H1 (cell line): ENCODE measurements around the gene CASK. TPM values are rescaled to one million over a fixed set of nuclear protein-coding genes. Genes with fewer than 3 reads are reported as not detected.

ENCODE experiments used
- CTCF ChIA-PET: fragments of 300-600 bp; sonication (Branson Sonifier 250); formaldehyde crosslinking; loops from one replicate; lab custom pipeline; 2021; ENCODE audit not compliant: partially characterized antibody; lab: Charles Lee
- POLR2A ChIA-PET: fragments of 300-600 bp; sonication (Branson Sonifier 250); formaldehyde crosslinking; loops from one replicate; lab custom pipeline; 2021; ENCODE audit warnings: inconsistent platforms; ENCODE audit not compliant: partially characterized antibody; lab: Charles Lee
- DNase-seq, 2 experiments: peaks; one replicate each; pipeline versions ENCODE4 v3.0.0 to v3.0.0-alpha.2; 2010 to 2022; ENCODE audit warnings: low spot score in 2 of 2, low read depth in 1 of 2, mixed read lengths in 1 of 2
- FAIRE-seq: peaks from 2 replicates; lab custom pipeline; 2011; peaks lifted over from hg19 to GRCh38; lab: Jason Lieb, UNC
- H2AFZ ChIP-seq: 2 replicates; pipeline ENCODE4 v1.8.1; 2012; ENCODE audit warnings: low read length, inconsistent platforms
- H2AK5ac ChIP-seq: 2 replicates; pipeline ENCODE4 v1.6.1; 2013; ENCODE audit warnings: low read depth, low read length
- H2BK120ac ChIP-seq: replicated peaks from 2 replicates; pipeline ENCODE3; 2013; ENCODE audit warnings: low read depth, low read length, inconsistent platforms
- H2BK12ac ChIP-seq: 2 replicates; pipeline ENCODE4 v1.6.1; 2013; ENCODE audit warnings: low read depth, low read length
- H2BK15ac ChIP-seq: 2 replicates; pipeline ENCODE4 v1.6.1; 2013; ENCODE audit warnings: low read length
- H2BK20ac ChIP-seq: 2 replicates; pipeline ENCODE4 v1.6.1; 2013; ENCODE audit warnings: low read length
- H2BK5ac ChIP-seq: 2 replicates; pipeline ENCODE4 v1.6.1; 2013; ENCODE audit warnings: low read depth, low read length
- H3K14ac ChIP-seq: 2 replicates; pipeline ENCODE4 v1.6.1; 2013; ENCODE audit warnings: inconsistent platforms; ENCODE audit not compliant: insufficient read length
- H3K18ac ChIP-seq: 2 replicates; pipeline ENCODE4 v1.6.1; 2013; ENCODE audit warnings: low read length; ENCODE audit errors: extremely low read depth
- H3K23ac ChIP-seq: 2 replicates; pipeline ENCODE4 v1.6.1; 2013; ENCODE audit warnings: inconsistent platforms; ENCODE audit not compliant: insufficient read length
- H3K23me2 ChIP-seq: 2 replicates; pipeline ENCODE4 v1.6.1; 2013; ENCODE audit warnings: low read depth, low read length
- H3K27ac ChIP-seq: 2 replicates; pipeline ENCODE4 v1.6.1; 2011; ENCODE audit warnings: low read depth, low read length, inconsistent platforms
- H3K27me3 ChIP-seq, 4 experiments: replicated peaks in 1 of 4; 1 replicate in 1 of 4; 2 replicates in 3 of 4; pipeline versions ENCODE4 v1.6.1 to v1.8.1; 2011 to 2013; ENCODE audit warnings: low read length in 3 of 4, mild to moderate bottlenecking in 3 of 4, inconsistent platforms in 2 of 4, mixed read lengths in 2 of 4, moderate library complexity in 1 of 4; ENCODE audit not compliant: control insufficient read depth in 3 of 4, insufficient read depth in 3 of 4; ENCODE audit errors: extremely low read depth in 1 of 4
- H3K36me3 ChIP-seq, 4 experiments: 2 replicates each; pipeline versions ENCODE4 v1.6.1 to v1.8.1; 2011 to 2013; ENCODE audit warnings: mild to moderate bottlenecking in 4 of 4, low read length in 3 of 4, moderate library complexity in 2 of 4, control low read depth in 1 of 4, inconsistent platforms in 1 of 4; ENCODE audit not compliant: insufficient read depth in 4 of 4, control insufficient read depth in 2 of 4
- H3K4ac ChIP-seq: replicated peaks from 2 replicates; pipeline ENCODE3; 2013; ENCODE audit warnings: low read length, low read depth, mixed read lengths, inconsistent platforms; ENCODE audit not compliant: insufficient read length
- H3K4me1 ChIP-seq, 4 experiments: replicated peaks in 1 of 4; 1 replicate in 1 of 4; 2 replicates in 3 of 4; pipeline versions ENCODE4 v1.6.1 to v1.8.1; 2011 to 2013; ENCODE audit warnings: low read length in 3 of 4, inconsistent platforms in 2 of 4, mixed read lengths in 1 of 4; ENCODE audit not compliant: insufficient read depth in 4 of 4, control insufficient read depth in 3 of 4
- H3K4me2 ChIP-seq, 2 experiments: 2 replicates each; pipeline versions ENCODE4 v1.6.1 to v1.8.1; 2011 to 2013; ENCODE audit warnings: low read depth in 2 of 2, low read length in 2 of 2, control low read depth in 1 of 2, inconsistent platforms in 1 of 2, mild to moderate bottlenecking in 1 of 2; ENCODE audit not compliant: insufficient read depth in 1 of 2
- H3K4me3 ChIP-seq, 4 experiments: fragments of 200-600, 300-600 bp in 1 of 4; sonication (generic), shearing (Covaris generic), sonication (Bioruptor Twin) in 1 of 4; 2 replicates each; pipeline versions ENCODE4 v1.5.1 to v1.8.1; 2011 to 2016; ENCODE audit warnings: low read length in 4 of 4, low read depth in 3 of 4, control low read depth in 2 of 4, inconsistent platforms in 2 of 4, mild to moderate bottlenecking in 2 of 4, mixed read lengths in 1 of 4, moderate library complexity in 1 of 4; ENCODE audit not compliant: insufficient read depth in 2 of 4; ENCODE audit errors: extremely low read depth in 1 of 4
- H3K56ac ChIP-seq: replicated peaks from 2 replicates; pipeline ENCODE3; 2013; ENCODE audit warnings: low read depth, mild to moderate bottlenecking, mixed read lengths, low read length, inconsistent platforms; ENCODE audit not compliant: insufficient read length
- H3K79me1 ChIP-seq: 2 replicates; pipeline ENCODE4 v1.6.1; 2013; ENCODE audit warnings: low read depth, low read length, control low read depth
- H3K79me2 ChIP-seq, 2 experiments: 2 replicates each; pipeline versions ENCODE4 v1.6.1 to v1.8.1; 2012 to 2013; ENCODE audit warnings: low read length in 2 of 2, mild to moderate bottlenecking in 2 of 2, inconsistent platforms in 1 of 2; ENCODE audit not compliant: insufficient read depth in 2 of 2, control insufficient read depth in 1 of 2
- H3K9ac ChIP-seq, 4 experiments: replicated peaks in 1 of 4; 1 replicate in 1 of 4; 2 replicates in 3 of 4; pipeline versions ENCODE4 v1.6.1 to v1.8.1; 2011 to 2013; ENCODE audit warnings: low read depth in 3 of 4, low read length in 3 of 4, control low read depth in 2 of 4, mild to moderate bottlenecking in 2 of 4, moderate library complexity in 2 of 4, inconsistent platforms in 1 of 4; ENCODE audit errors: extremely low read depth in 1 of 4
- H3K9me3 ChIP-seq, 2 experiments: 2 replicates each; pipeline versions ENCODE4 v1.6.1 to v1.8.1; 2012 to 2013; ENCODE audit warnings: mild to moderate bottlenecking in 2 of 2, moderate library complexity in 2 of 2, control low read depth in 1 of 2, inconsistent platforms in 1 of 2, low read depth in 1 of 2, low read length in 1 of 2, mixed read lengths in 1 of 2; ENCODE audit not compliant: insufficient read depth in 2 of 2
- H4K20me1 ChIP-seq, 2 experiments: replicated peaks in 1 of 2; 2 replicates each; pipeline versions ENCODE3 to v1.8.1; 2011 to 2013; ENCODE audit warnings: inconsistent platforms in 2 of 2, low read length in 2 of 2, mild to moderate bottlenecking in 1 of 2; ENCODE audit not compliant: insufficient read depth in 2 of 2, control insufficient read depth in 1 of 2
- H4K5ac ChIP-seq: 2 replicates; pipeline ENCODE4 v1.6.1; 2013; ENCODE audit warnings: low read length, low read depth, mixed read lengths, inconsistent platforms; ENCODE audit not compliant: insufficient read length
- H4K8ac ChIP-seq: 2 replicates; pipeline ENCODE4 v1.8.0; 2013; ENCODE audit warnings: mild to moderate bottlenecking, moderate library complexity, low read length, inconsistent platforms; ENCODE audit not compliant: insufficient read depth; ENCODE audit errors: extremely low read depth
- H4K91ac ChIP-seq: replicated peaks from 2 replicates; pipeline ENCODE3; 2013; ENCODE audit warnings: low read length, mixed read lengths, inconsistent platforms; ENCODE audit not compliant: insufficient read length
- WGBS, 2 experiments: shearing (Covaris generic) in 1 of 2; methylation state at CpG; one replicate each; pipeline versions ENCODE4 v1.1.6 to v1.1.7; 2013 to 2015; ENCODE audit warnings: low lambda C conversion rate in 2 of 2, mixed read lengths in 2 of 2, inconsistent platforms in 1 of 2, low coverage in 1 of 2, missing lambda C conversion rate in 1 of 2; ENCODE audit not compliant: insufficient replicate concordance in 2 of 2, insufficient coverage in 1 of 2, insufficient read length in 1 of 2; ENCODE audit errors: extremely low coverage in 1 of 2, missing lambda C conversion rate in 1 of 2; 5-methylcytosine and 5-hydroxymethylcytosine counted together
- polyA plus RNA-seq, 7 experiments: library from polyadenylated mRNA; depleted of rRNA in 3 of 7; stranded (reverse) in 5 of 7; unstranded in 2 of 7; fragments of >200 nt in 5 of 7; fragments of 200-250 nt in 2 of 7; gene quantifications; 1 replicate in 5 of 7; 2 replicates in 1 of 7; 4 replicates in 1 of 7; pipeline versions ENCODE4 v1.2.1 to v1.2.3, GENCODE V29; 2011 to 2013; ENCODE audit warnings: missing spikeins in 2 of 7, mixed read lengths in 2 of 7
- total RNA-seq: library from RNA; stranded (reverse); fragmentation: NEBNext Ultra II Directional; extraction: Animal tissue kit (Norgen Biotek cat#: 25700); gene quantifications from 2 replicates; pipeline ENCODE4 v1.2.1, GENCODE V29; 2021

The CASK gene
- total and polyA plus RNA-seq, 2 of the 8 experiments (the other 6 are each of a cell fraction or from before 2014, with no cell fraction given) = 21.6 to 55.1 TPM

DNA sequence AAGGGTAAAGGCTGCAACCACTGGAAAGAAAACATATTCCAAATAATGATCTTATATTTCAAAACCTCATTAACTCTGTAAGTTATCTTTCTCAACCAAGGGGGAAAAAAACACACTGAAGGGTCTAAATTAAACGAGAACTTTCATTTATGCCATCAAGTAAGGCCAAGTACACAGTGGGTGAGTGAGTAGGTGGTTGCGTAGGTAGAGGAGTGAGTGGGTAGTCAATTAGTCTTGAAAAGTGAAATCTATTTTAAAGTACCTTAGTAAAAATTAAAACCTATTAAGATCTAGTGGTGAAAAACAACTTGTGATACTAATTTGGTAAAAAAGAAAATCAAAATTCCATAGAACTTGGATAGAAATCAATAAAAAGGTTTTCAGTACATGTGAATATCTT is 3.5 kb downstream of the CASK start:
- no peaks in the 10 kb centered on the region for H3K27me3 ChIP-seq
- no peak overlapping the region for H3K56ac ChIP-seq
- no peak overlapping the region for H2BK20ac ChIP-seq
- no peaks in the 10 kb centered on the region for H3K36me3 ChIP-seq
- H3K79me2 ChIP-seq = peaks cover 0 to 72% of the 10 kb centered on the region in 2 experiments; a peak in 3 of 4 replicates
- H3K4ac ChIP-seq = no peak overlapping the region
- no peak overlapping the region for H3K9ac ChIP-seq
- FAIRE-seq (no peak), DNase-seq (no peak)
- no peak overlapping the region for H3K4me2 ChIP-seq
- H2BK12ac ChIP-seq = no peak overlapping the region
- no peaks in the 10 kb centered on the region; the same call in 1 of the 2 replicates for H3K79me1 ChIP-seq
- H4K5ac ChIP-seq = no peak overlapping the region
- H3K18ac ChIP-seq = no peak overlapping the region
- no peak overlapping the region for H3K23ac ChIP-seq
- H4K20me1 ChIP-seq = peaks cover 0 to 2% of the 10 kb centered on the region in 2 experiments
- CTCF ChIA-PET = no interaction called here
- no peak overlapping the region for H2BK120ac ChIP-seq
- H3K4me3 ChIP-seq = no peak overlapping the region
- H3K9me3 ChIP-seq = no peaks in the 10 kb centered on the region
- H3K27ac ChIP-seq = no peak overlapping the region
- POLR2A ChIA-PET = no interaction called here
- WGBS, 2 experiments = 100% methylated on average over 2 of the region's 2 CpGs; no CpG with 5 or more reads in 1 of the 2 experiments
- H2AK5ac ChIP-seq = no peak overlapping the region
- peaks cover 10% of the 10 kb centered on the region for H3K23me2 ChIP-seq
- no peak overlapping the region for H2BK5ac ChIP-seq
- no peak overlapping the region for H2AFZ ChIP-seq
- H2BK15ac ChIP-seq = no peak overlapping the region
- peaks cover 0 to 3% (median 0%) of the 10 kb centered on the region in 4 experiments; a peak in 2 of 7 replicates for H3K4me1 ChIP-seq
- H4K91ac ChIP-seq = no peak overlapping the region
- no peak overlapping the region for H4K8ac ChIP-seq
- no peak overlapping the region for H3K14ac ChIP-seq
